GM18505 (cell line): ENCODE results near the gene NCOR1.

Experiments used
- ATAC-seq: cut with Tn5 transposase; IDR thresholded peaks from one replicate; pipeline ENCODE4 v1.9.1; 2021; ENCODE audit not compliant: unreplicated experiment
- POLR2A ChIP-seq: IDR thresholded peaks from 4 replicates; pipeline ENCODE4 v1.6.1; 2011; ENCODE audit warnings: borderline replicate concordance; ENCODE audit not compliant: insufficient read depth, insufficient read length; ENCODE audit errors: extremely low read depth

NCOR1 gene

GRCh38 chr17:16108871-16109270 is 106.5 kb downstream of the NCOR1 start:
- ATAC-seq: no peak
- no peak for TF ChIP-seq POLR2A

- ATAC-seq: no peak
- TF ChIP-seq POLR2A: no peak
Observed at GRCh38 chr17:16108386-16108785, 106.9 kb downstream of the NCOR1 start.

GRCh38 chr17:16107165-16107770 is 108.1 kb downstream of the NCOR1 start:
- no peak for TF ChIP-seq POLR2A
- no peak for ATAC-seq

- TF ChIP-seq POLR2A: no peak
Observed at GRCh38 chr17:16106161-16106891, 109.0 kb downstream of the NCOR1 start.

GRCh38 chr17:16104189-16104588 is 111.1 kb downstream of the NCOR1 start:
- TF ChIP-seq POLR2A: no peak
- ATAC-seq: no peak

More at GRCh38 chr17:16106161-16106891, 109.0 kb downstream of the NCOR1 start:
- ATAC-seq: no peak

GRCh38 chr17:16101440-16101839 is 113.9 kb downstream of the NCOR1 start:
- no peak for ATAC-seq
- no peak for TF ChIP-seq POLR2A

- TF ChIP-seq POLR2A: no peak
- ATAC-seq: no peak
Observed at GRCh38 chr17:16100737-16101400, 114.5 kb downstream of the NCOR1 start.

GRCh38 chr17:16091773-16092172 is 123.6 kb downstream of the NCOR1 start:
- TF ChIP-seq POLR2A: no peak

GRCh38 chr17:16086957-16087356 is 128.4 kb downstream of the NCOR1 start:
- TF ChIP-seq POLR2A: no peak
- ATAC-seq: no peak

More at GRCh38 chr17:16091773-16092172, 123.6 kb downstream of the NCOR1 start:
- no peak for ATAC-seq

GRCh38 chr17:16085066-16085699 is 130.2 kb downstream of the NCOR1 start:
- ATAC-seq: no peak
- TF ChIP-seq POLR2A: no peak

GRCh38 chr17:16083223-16083622 is 132.1 kb downstream of the NCOR1 start:
- ATAC-seq: no peak
- TF ChIP-seq POLR2A: no peak

GRCh38 chr17:16081507-16082087 is 133.7 kb downstream of the NCOR1 start:
- no peak for TF ChIP-seq POLR2A
- no peak for ATAC-seq

- ATAC-seq: no peak
- TF ChIP-seq POLR2A: no peak
Observed at GRCh38 chr17:16080366-16080765, 135.0 kb downstream of the NCOR1 start.
